SH-SY5Y (cell line): ENCODE results near the gene ITGB4.

Experiments used
- GATA2 ChIP-seq: IDR thresholded peaks from 2 replicates; pipeline ENCODE4 v1.6.1; 2011; ENCODE audit warnings: mild to moderate bottlenecking, low read depth, low read length
- GATA3 ChIP-seq: IDR thresholded peaks from 2 replicates; pipeline ENCODE4 v1.6.1; 2011; ENCODE audit warnings: low read depth, mild to moderate bottlenecking, low read length, moderate library complexity

DNA sequence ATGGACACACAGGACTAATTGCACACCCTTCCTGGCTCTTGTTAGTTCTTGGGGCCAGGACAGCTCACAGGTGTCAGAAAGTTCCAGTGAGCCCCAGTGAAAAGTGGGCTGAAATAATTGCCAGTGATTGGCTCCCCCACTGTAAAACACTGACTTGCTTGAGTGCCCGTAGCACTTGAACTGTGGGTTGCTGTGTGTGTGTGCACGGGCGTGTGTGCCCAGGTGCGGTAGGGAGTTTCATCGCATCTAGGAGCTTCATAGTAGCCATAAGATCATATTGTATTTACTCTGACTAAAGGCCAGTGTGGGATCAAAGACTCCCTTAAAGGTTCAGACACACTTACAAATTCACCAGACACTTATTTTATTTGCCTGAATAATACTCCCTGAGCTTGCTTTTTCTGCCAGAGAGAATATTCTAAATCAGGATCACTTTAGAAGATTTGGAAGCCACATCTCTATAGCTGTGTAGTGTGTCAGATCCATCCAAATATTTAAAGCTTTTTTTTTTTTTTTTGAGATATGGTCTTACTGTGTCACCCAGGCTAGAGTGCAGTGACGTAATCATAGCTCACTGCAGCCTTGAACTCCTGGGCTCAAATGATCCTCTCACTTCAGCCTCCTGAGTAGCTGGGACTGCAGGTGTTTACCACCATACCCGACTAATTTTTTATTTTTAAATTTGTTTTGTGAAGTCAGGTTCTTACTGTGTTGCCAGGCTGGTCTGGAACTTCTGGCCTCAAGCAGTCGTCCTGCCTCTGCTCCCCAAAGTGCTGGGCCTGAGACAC is 74.8 kb downstream of the ITGB4 start:
- TF ChIP-seq GATA3, result no peak
- TF ChIP-seq GATA2, result no peak
